ENCODE data around the gene SEPTIN5. TPM values are rescaled to one million over a fixed set of nuclear protein-coding genes. Genes with fewer than 3 reads are reported as not detected.

The SEPTIN5 gene
- total RNA-seq, 4 donors from 2014 or later = 21.9 to 51.1 (median 26.4) TPM

- TF ChIP-seq POLR2A (IDR thresholded peaks at IDR 0.05) = no peak
- no peak for TF ChIP-seq EP300 (IDR thresholded peaks at IDR 0.05)
- no peak for TF ChIP-seq CTCF (IDR thresholded peaks at IDR 0.05)
- Histone ChIP-seq H3K36me3 (no peaks in the 10 kb centered on the region), H3K4me3 (no peak overlapping the region), H3K27me3 (peaks cover 18% of the 10 kb centered on the region), H3K4me1 (peaks cover 0 to 8% (median 0%) of the 10 kb centered on the region in 3 donors), H3K9me3 (no peaks in the 10 kb centered on the region), H3K27ac (no peak overlapping the region)
- no peak for ATAC-seq
- WGBS, 2 donors (ENCODE audit: low coverage in 1 of 2) = 100% methylated on average over 1 of the region's 21 CpGs; no CpG with 5 or more reads in 1 of the 2 donors
Observed at GRCh38 chr22:19742160-19743066, 28.1 kb downstream of the SEPTIN5 start.

- Histone ChIP-seq H3K9me3 (no peaks in the 10 kb centered on the region), H3K36me3 (no peaks in the 10 kb centered on the region), H3K27me3 (peaks cover 12% of the 10 kb centered on the region), H3K4me1 (peaks cover 0 to 8% (median 0%) of the 10 kb centered on the region in 3 donors), H3K4me3 (no peak overlapping the region), H3K27ac (no peak overlapping the region)
- TF ChIP-seq POLR2AphosphoS5 (IDR thresholded peaks at IDR 0.05) (no peak), EP300 (IDR thresholded peaks at IDR 0.05) (no peak), CTCF (IDR thresholded peaks at IDR 0.05) (no peak), POLR2A (IDR thresholded peaks at IDR 0.05) (no peak)
- WGBS, 2 donors (ENCODE audit: low coverage in 1 of 2) = no CpG with 5 or more reads among the region's 6 CpGs
- ATAC-seq = no peak
Observed at GRCh38 chr22:19743081-19743480, 28.8 kb downstream of the SEPTIN5 start.

GRCh38 chr22:19743651-19744050, 29.3 kb downstream of the SEPTIN5 start:
- Histone ChIP-seq H3K9me3 (no peaks in the 10 kb centered on the region), H3K4me3 (no peak overlapping the region), H3K36me3 (no peaks in the 10 kb centered on the region), H3K27me3 (peaks cover 6% of the 10 kb centered on the region), H3K4me1 (peaks cover 0 to 8% (median 0%) of the 10 kb centered on the region in 3 donors), H3K27ac (no peak overlapping the region)
- TF ChIP-seq POLR2A (IDR thresholded peaks at IDR 0.05) (no peak), EP300 (IDR thresholded peaks at IDR 0.05) (no peak), CTCF (IDR thresholded peaks at IDR 0.05) (no peak), POLR2AphosphoS5 (IDR thresholded peaks at IDR 0.05) (no peak)
- ATAC-seq = no peak
- WGBS, 2 donors (ENCODE audit: low coverage in 1 of 2) = no CpG with 5 or more reads among the region's 4 CpGs

- peaks cover 0 to 8% (median 0%) of the 10 kb centered on the region in 3 donors for H3K4me1 ChIP-seq
- no peaks in the 10 kb centered on the region for H3K36me3 ChIP-seq
- H3K4me3 ChIP-seq = no peak overlapping the region
- no peaks in the 10 kb centered on the region for H3K9me3 ChIP-seq
- no peak overlapping the region for H3K27ac ChIP-seq
- peaks cover 3% of the 10 kb centered on the region for H3K27me3 ChIP-seq
- ATAC-seq = no peak
- WGBS, 2 donors (ENCODE audit: low coverage in 1 of 2) = 68 to 80% methylated on average over 3 to 10 of the region's 13 CpGs
- TF ChIP-seq POLR2AphosphoS5 (IDR thresholded peaks at IDR 0.05) (no peak), CTCF (IDR thresholded peaks at IDR 0.05) (no peak), EP300 (IDR thresholded peaks at IDR 0.05) (no peak), POLR2A (IDR thresholded peaks at IDR 0.05) (no peak)
Observed at GRCh38 chr22:19744350-19745006, 30.2 kb downstream of the SEPTIN5 start.

All from gastroesophageal sphincter (tissue), 4 donors.